H1 (cell line): Measurements from ENCODE around the gene IKZF3. TPM values are rescaled to one million over a fixed set of nuclear protein-coding genes. Genes with fewer than 3 reads are reported as not detected.

ENCODE experiments used
- CTCF ChIA-PET: fragments of 300-600 bp; sonication (Branson Sonifier 250); formaldehyde crosslinking; loops from one replicate; lab custom pipeline; 2021; ENCODE audit not compliant: partially characterized antibody; lab: Charles Lee
- POLR2A ChIA-PET: fragments of 300-600 bp; sonication (Branson Sonifier 250); formaldehyde crosslinking; loops from one replicate; lab custom pipeline; 2021; ENCODE audit warnings: inconsistent platforms; ENCODE audit not compliant: partially characterized antibody; lab: Charles Lee
- DNase-seq, 2 experiments: peaks; one replicate each; pipeline versions ENCODE4 v3.0.0 to v3.0.0-alpha.2; 2010 to 2022; ENCODE audit warnings: low spot score in 2 of 2, low read depth in 1 of 2, mixed read lengths in 1 of 2
- FAIRE-seq: peaks from 2 replicates; lab custom pipeline; 2011; peaks lifted over from hg19 to GRCh38; lab: Jason Lieb, UNC
- H2AFZ ChIP-seq: 2 replicates; pipeline ENCODE4 v1.8.1; 2012; ENCODE audit warnings: low read length, inconsistent platforms
- H2AK5ac ChIP-seq: 2 replicates; pipeline ENCODE4 v1.6.1; 2013; ENCODE audit warnings: low read depth, low read length
- H2BK120ac ChIP-seq: replicated peaks from 2 replicates; pipeline ENCODE3; 2013; ENCODE audit warnings: low read depth, low read length, inconsistent platforms
- H2BK12ac ChIP-seq: 2 replicates; pipeline ENCODE4 v1.6.1; 2013; ENCODE audit warnings: low read depth, low read length
- H2BK15ac ChIP-seq: 2 replicates; pipeline ENCODE4 v1.6.1; 2013; ENCODE audit warnings: low read length
- H2BK20ac ChIP-seq: 2 replicates; pipeline ENCODE4 v1.6.1; 2013; ENCODE audit warnings: low read length
- H2BK5ac ChIP-seq: 2 replicates; pipeline ENCODE4 v1.6.1; 2013; ENCODE audit warnings: low read depth, low read length
- H3K14ac ChIP-seq: 2 replicates; pipeline ENCODE4 v1.6.1; 2013; ENCODE audit warnings: inconsistent platforms; ENCODE audit not compliant: insufficient read length
- H3K18ac ChIP-seq: 2 replicates; pipeline ENCODE4 v1.6.1; 2013; ENCODE audit warnings: low read length; ENCODE audit errors: extremely low read depth
- H3K23ac ChIP-seq: 2 replicates; pipeline ENCODE4 v1.6.1; 2013; ENCODE audit warnings: inconsistent platforms; ENCODE audit not compliant: insufficient read length
- H3K23me2 ChIP-seq: 2 replicates; pipeline ENCODE4 v1.6.1; 2013; ENCODE audit warnings: low read depth, low read length
- H3K27ac ChIP-seq: 2 replicates; pipeline ENCODE4 v1.6.1; 2011; ENCODE audit warnings: low read depth, low read length, inconsistent platforms
- H3K27me3 ChIP-seq, 4 experiments: replicated peaks in 1 of 4; 1 replicate in 1 of 4; 2 replicates in 3 of 4; pipeline versions ENCODE4 v1.6.1 to v1.8.1; 2011 to 2013; ENCODE audit warnings: low read length in 3 of 4, mild to moderate bottlenecking in 3 of 4, inconsistent platforms in 2 of 4, mixed read lengths in 2 of 4, moderate library complexity in 1 of 4; ENCODE audit not compliant: control insufficient read depth in 3 of 4, insufficient read depth in 3 of 4; ENCODE audit errors: extremely low read depth in 1 of 4
- H3K36me3 ChIP-seq, 4 experiments: 2 replicates each; pipeline versions ENCODE4 v1.6.1 to v1.8.1; 2011 to 2013; ENCODE audit warnings: mild to moderate bottlenecking in 4 of 4, low read length in 3 of 4, moderate library complexity in 2 of 4, control low read depth in 1 of 4, inconsistent platforms in 1 of 4; ENCODE audit not compliant: insufficient read depth in 4 of 4, control insufficient read depth in 2 of 4
- H3K4ac ChIP-seq: replicated peaks from 2 replicates; pipeline ENCODE3; 2013; ENCODE audit warnings: low read length, low read depth, mixed read lengths, inconsistent platforms; ENCODE audit not compliant: insufficient read length
- H3K4me1 ChIP-seq, 4 experiments: replicated peaks in 1 of 4; 1 replicate in 1 of 4; 2 replicates in 3 of 4; pipeline versions ENCODE4 v1.6.1 to v1.8.1; 2011 to 2013; ENCODE audit warnings: low read length in 3 of 4, inconsistent platforms in 2 of 4, mixed read lengths in 1 of 4; ENCODE audit not compliant: insufficient read depth in 4 of 4, control insufficient read depth in 3 of 4
- H3K4me2 ChIP-seq, 2 experiments: 2 replicates each; pipeline versions ENCODE4 v1.6.1 to v1.8.1; 2011 to 2013; ENCODE audit warnings: low read depth in 2 of 2, low read length in 2 of 2, control low read depth in 1 of 2, inconsistent platforms in 1 of 2, mild to moderate bottlenecking in 1 of 2; ENCODE audit not compliant: insufficient read depth in 1 of 2
- H3K4me3 ChIP-seq, 4 experiments: fragments of 200-600, 300-600 bp in 1 of 4; sonication (generic), shearing (Covaris generic), sonication (Bioruptor Twin) in 1 of 4; 2 replicates each; pipeline versions ENCODE4 v1.5.1 to v1.8.1; 2011 to 2016; ENCODE audit warnings: low read length in 4 of 4, low read depth in 3 of 4, control low read depth in 2 of 4, inconsistent platforms in 2 of 4, mild to moderate bottlenecking in 2 of 4, mixed read lengths in 1 of 4, moderate library complexity in 1 of 4; ENCODE audit not compliant: insufficient read depth in 2 of 4; ENCODE audit errors: extremely low read depth in 1 of 4
- H3K56ac ChIP-seq: replicated peaks from 2 replicates; pipeline ENCODE3; 2013; ENCODE audit warnings: low read depth, mild to moderate bottlenecking, mixed read lengths, low read length, inconsistent platforms; ENCODE audit not compliant: insufficient read length
- H3K79me1 ChIP-seq: 2 replicates; pipeline ENCODE4 v1.6.1; 2013; ENCODE audit warnings: low read depth, low read length, control low read depth
- H3K79me2 ChIP-seq, 2 experiments: 2 replicates each; pipeline versions ENCODE4 v1.6.1 to v1.8.1; 2012 to 2013; ENCODE audit warnings: low read length in 2 of 2, mild to moderate bottlenecking in 2 of 2, inconsistent platforms in 1 of 2; ENCODE audit not compliant: insufficient read depth in 2 of 2, control insufficient read depth in 1 of 2
- H3K9ac ChIP-seq, 4 experiments: replicated peaks in 1 of 4; 1 replicate in 1 of 4; 2 replicates in 3 of 4; pipeline versions ENCODE4 v1.6.1 to v1.8.1; 2011 to 2013; ENCODE audit warnings: low read depth in 3 of 4, low read length in 3 of 4, control low read depth in 2 of 4, mild to moderate bottlenecking in 2 of 4, moderate library complexity in 2 of 4, inconsistent platforms in 1 of 4; ENCODE audit errors: extremely low read depth in 1 of 4
- H3K9me3 ChIP-seq, 2 experiments: 2 replicates each; pipeline versions ENCODE4 v1.6.1 to v1.8.1; 2012 to 2013; ENCODE audit warnings: mild to moderate bottlenecking in 2 of 2, moderate library complexity in 2 of 2, control low read depth in 1 of 2, inconsistent platforms in 1 of 2, low read depth in 1 of 2, low read length in 1 of 2, mixed read lengths in 1 of 2; ENCODE audit not compliant: insufficient read depth in 2 of 2
- H4K20me1 ChIP-seq, 2 experiments: replicated peaks in 1 of 2; 2 replicates each; pipeline versions ENCODE3 to v1.8.1; 2011 to 2013; ENCODE audit warnings: inconsistent platforms in 2 of 2, low read length in 2 of 2, mild to moderate bottlenecking in 1 of 2; ENCODE audit not compliant: insufficient read depth in 2 of 2, control insufficient read depth in 1 of 2
- H4K5ac ChIP-seq: 2 replicates; pipeline ENCODE4 v1.6.1; 2013; ENCODE audit warnings: low read length, low read depth, mixed read lengths, inconsistent platforms; ENCODE audit not compliant: insufficient read length
- H4K8ac ChIP-seq: 2 replicates; pipeline ENCODE4 v1.8.0; 2013; ENCODE audit warnings: mild to moderate bottlenecking, moderate library complexity, low read length, inconsistent platforms; ENCODE audit not compliant: insufficient read depth; ENCODE audit errors: extremely low read depth
- H4K91ac ChIP-seq: replicated peaks from 2 replicates; pipeline ENCODE3; 2013; ENCODE audit warnings: low read length, mixed read lengths, inconsistent platforms; ENCODE audit not compliant: insufficient read length
- POLR2AphosphoS5 ChIP-seq: IDR thresholded peaks from 2 replicates; pipeline ENCODE4 v1.6.1; 2011; ENCODE audit warnings: low read depth, low read length
- TCF12 ChIP-seq: IDR thresholded peaks from 2 replicates; pipeline ENCODE4 v1.6.1; 2011; ENCODE audit warnings: low read depth, mild to moderate bottlenecking, low read length
- YY1 ChIP-seq: IDR thresholded peaks from 2 replicates; pipeline ENCODE4 v1.6.1; 2011; ENCODE audit warnings: low read depth, mild to moderate bottlenecking, low read length
- WGBS, 2 experiments: shearing (Covaris generic) in 1 of 2; methylation state at CpG; one replicate each; pipeline versions ENCODE4 v1.1.6 to v1.1.7; 2013 to 2015; ENCODE audit warnings: low lambda C conversion rate in 2 of 2, mixed read lengths in 2 of 2, inconsistent platforms in 1 of 2, low coverage in 1 of 2, missing lambda C conversion rate in 1 of 2; ENCODE audit not compliant: insufficient replicate concordance in 2 of 2, insufficient coverage in 1 of 2, insufficient read length in 1 of 2; ENCODE audit errors: extremely low coverage in 1 of 2, missing lambda C conversion rate in 1 of 2; 5-methylcytosine and 5-hydroxymethylcytosine counted together
- polyA plus RNA-seq, 7 experiments: library from polyadenylated mRNA; depleted of rRNA in 3 of 7; stranded (reverse) in 5 of 7; unstranded in 2 of 7; fragments of >200 nt in 5 of 7; fragments of 200-250 nt in 2 of 7; gene quantifications; 1 replicate in 5 of 7; 2 replicates in 1 of 7; 4 replicates in 1 of 7; pipeline versions ENCODE4 v1.2.1 to v1.2.3, GENCODE V29; 2011 to 2013; ENCODE audit warnings: missing spikeins in 2 of 7, mixed read lengths in 2 of 7
- total RNA-seq: library from RNA; stranded (reverse); fragmentation: NEBNext Ultra II Directional; extraction: Animal tissue kit (Norgen Biotek cat#: 25700); gene quantifications from 2 replicates; pipeline ENCODE4 v1.2.1, GENCODE V29; 2021

Gene IKZF3
- total and polyA plus RNA-seq, 2 of the 8 experiments (the other 6 are each of a cell fraction or from before 2014, with no cell fraction given), result 0.23 to 0.56 TPM

GRCh38 chr17:39810939-39811728 lies 53.0 kb downstream of the IKZF3 start:
- no peak overlapping the region for H3K56ac ChIP-seq
- H3K27ac ChIP-seq, result no peak overlapping the region
- no peak overlapping the region for H2AK5ac ChIP-seq
- H2BK5ac ChIP-seq, result no peak overlapping the region
- no peaks in the 10 kb centered on the region for H3K27me3 ChIP-seq
- ChIA-PET POLR2A (interaction anchor here (0.8 kb wide), 1 partner anchor 107 kb away, joined by 3 read pairs; the partner anchor contains the start of gene GSDMB), CTCF (no interaction called here)
- H2AFZ ChIP-seq, result no peak overlapping the region
- no peaks in the 10 kb centered on the region for H4K20me1 ChIP-seq
- H3K4me1 ChIP-seq, result peaks cover 0 to 5% (median 1%) of the 10 kb centered on the region in 4 experiments; a peak in 2 of 7 replicates
- no peak overlapping the region for H2BK20ac ChIP-seq
- H3K9me3 ChIP-seq, result no peaks in the 10 kb centered on the region
- no peak overlapping the region for H4K5ac ChIP-seq
- H3K18ac ChIP-seq, result no peak overlapping the region
- H3K79me2 ChIP-seq, result no peaks in the 10 kb centered on the region
- no peak overlapping the region for H3K23ac ChIP-seq
- no peak overlapping the region for H3K4me2 ChIP-seq
- FAIRE-seq (no peak), DNase-seq (no peak)
- H2BK120ac ChIP-seq, result no peak overlapping the region
- no peak overlapping the region for H3K9ac ChIP-seq
- H3K79me1 ChIP-seq, result no peaks in the 10 kb centered on the region
- H4K8ac ChIP-seq, result no peak overlapping the region
- H3K4ac ChIP-seq, result no peak overlapping the region
- H3K4me3 ChIP-seq, result no peak overlapping the region
- H3K36me3 ChIP-seq, result no peaks in the 10 kb centered on the region
- H2BK12ac ChIP-seq, result no peak overlapping the region
- no peaks in the 10 kb centered on the region; the same call in 1 of the 2 replicates for H3K23me2 ChIP-seq
- no peak overlapping the region for H3K14ac ChIP-seq
- 94% methylated on average over 4 of the region's 4 CpGs; no CpG with 5 or more reads in 1 of the 2 experiments for WGBS, 2 experiments
- no peak overlapping the region for H4K91ac ChIP-seq
- no peak overlapping the region for H2BK15ac ChIP-seq
- TF ChIP-seq YY1, result no peak
- no peak for TF ChIP-seq TCF12
- no peak for TF ChIP-seq POLR2AphosphoS5
